CD4-positive, CD25-positive, alpha-beta regulatory T cell (primary cell): ENCODE measurements around the gene SMIM41. TPM values are rescaled to one million over a fixed set of nuclear protein-coding genes. Genes with fewer than 3 reads are reported as not detected.

Experiments
- ATAC-seq, 2 donors: fragments of 150-1000 bp; cut with Tn5 transposase; one replicate each; pipeline ENCODE4 v1.10.0; 2021; ENCODE audit warnings: low read depth in 2 of 2, moderate number of reproducible peaks in 2 of 2, moderate library complexity in 1 of 2
- DNase-seq, 3 donors: peaks; one replicate each; pipeline versions ENCODE4 v3.0.0 to v3.0.0-alpha.2; 2012 to 2022; ENCODE audit warnings: mixed read lengths in 1 of 3
- H3K27ac ChIP-seq: one replicate; pipeline ENCODE4 v1.7.0; 2013; ENCODE audit warnings: mild to moderate bottlenecking, low read length; ENCODE audit not compliant: insufficient read depth, poor library complexity, severe bottlenecking
- H3K27me3 ChIP-seq: one replicate; pipeline ENCODE4 v1.7.0; 2013; ENCODE audit warnings: low read length; ENCODE audit not compliant: control insufficient read depth, insufficient read depth
- H3K36me3 ChIP-seq: one replicate; pipeline ENCODE4 v1.7.0; 2013; ENCODE audit warnings: mild to moderate bottlenecking, low read length, moderate library complexity; ENCODE audit not compliant: control insufficient read depth, insufficient read depth
- H3K4me1 ChIP-seq: 2 replicates; pipeline ENCODE4 v1.7.0; 2013; ENCODE audit warnings: mild to moderate bottlenecking, low read length; ENCODE audit not compliant: insufficient read depth, control insufficient read depth, poor library complexity, severe bottlenecking
- H3K4me3 ChIP-seq: one replicate; pipeline ENCODE4 v1.7.0; 2013; ENCODE audit warnings: low read depth, mild to moderate bottlenecking, low read length, moderate library complexity
- H3K9me3 ChIP-seq, 2 experiments: 1 replicate in 1 of 2; 2 replicates in 1 of 2; pipeline ENCODE4 v1.7.0; 2013; ENCODE audit warnings: low read length in 2 of 2, mild to moderate bottlenecking in 1 of 2, moderate library complexity in 1 of 2; ENCODE audit not compliant: control insufficient read depth in 2 of 2
- H3K27ac Mint-ChIP-seq, 3 donors: one replicate each; pipeline ENCODE4 v1.8.0; 2020 to 2022; ENCODE audit warnings: mild to moderate bottlenecking in 3 of 3, mixed read lengths in 3 of 3, moderate library complexity in 2 of 3
- H3K27me3 Mint-ChIP-seq: one replicate; pipeline ENCODE4 v1.8.0; 2022; ENCODE audit warnings: mild to moderate bottlenecking, mixed read lengths
- H3K36me3 Mint-ChIP-seq: one replicate; pipeline ENCODE4 v1.8.0; 2020; ENCODE audit warnings: mixed read lengths
- H3K4me1 Mint-ChIP-seq, 4 donors: one replicate each; pipeline ENCODE4 v1.8.0; 2020 to 2022; ENCODE audit warnings: mixed read lengths in 4 of 4, mild to moderate bottlenecking in 1 of 4
- H3K4me3 Mint-ChIP-seq, 4 donors: one replicate each; pipeline ENCODE4 v1.8.0; 2020 to 2022; ENCODE audit warnings: mild to moderate bottlenecking in 4 of 4, mixed read lengths in 4 of 4, moderate library complexity in 3 of 4
- H3K9me3 Mint-ChIP-seq, 7 donors: one replicate each; pipeline ENCODE4 v1.8.0; 2020 to 2022; ENCODE audit warnings: mixed read lengths in 7 of 7, mild to moderate bottlenecking in 3 of 7, moderate library complexity in 2 of 7
- polyA plus RNA-seq, 4 donors: library from polyadenylated mRNA; unstranded; fragments of 300-500 nt; fragmentation: Illumina TruSeq; gene quantifications; one replicate each; pipeline ENCODE4 v1.2.3, GENCODE V29; 2021
- total RNA-seq: library from RNA; stranded (reverse); gene quantifications from one replicate; pipeline ENCODE4 v1.2.3, GENCODE V29; 2022

Gene SMIM41
- total and polyA plus RNA-seq, 5 donors from 2014 or later: 0.54 TPM; not detected in 4

DNA sequence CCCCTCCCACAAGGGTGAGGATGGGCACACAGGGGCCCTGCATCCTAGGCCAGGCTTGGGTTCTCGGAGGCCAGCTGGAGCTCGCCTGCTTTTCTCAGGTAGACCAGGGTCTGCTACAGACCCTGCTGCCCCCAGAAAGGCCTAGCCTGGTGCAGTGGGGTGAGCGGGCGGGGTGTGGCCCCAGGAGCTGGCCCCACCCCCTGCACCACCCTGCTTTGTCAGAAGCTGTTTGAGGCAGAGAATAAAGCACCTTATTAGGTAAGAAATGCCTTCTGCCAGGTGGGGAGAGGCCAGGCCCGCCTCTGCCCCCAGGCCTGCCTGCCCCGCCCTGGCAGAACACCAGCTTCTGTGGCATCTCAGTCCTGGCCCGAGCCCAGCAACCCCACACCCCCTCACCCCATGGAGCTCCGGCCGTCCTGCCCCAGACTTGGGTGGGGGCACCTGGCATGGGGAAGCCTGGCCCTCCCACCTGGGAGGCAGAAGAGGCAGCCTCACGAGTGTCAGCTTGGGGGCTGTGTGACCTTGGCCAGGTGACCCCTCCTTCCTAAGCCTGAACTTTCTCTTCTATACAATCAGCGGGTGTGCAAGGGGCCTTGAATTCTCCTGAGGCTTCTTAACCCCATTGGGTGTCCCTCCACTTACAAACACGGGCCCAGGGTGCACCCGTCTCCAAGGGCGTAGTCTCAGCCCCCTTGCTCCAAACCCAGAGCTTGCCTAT is 69.1 kb downstream of the SMIM41 start:
- no peak overlapping the region for H3K27ac ChIP-seq
- no peak for ATAC-seq
- Mint-ChIP-seq H3K36me3 (no peaks in the 10 kb centered on the region), H3K4me1 (peaks cover 0 to 10% (median 6%) of the 10 kb centered on the region in 4 donors), H3K9me3 (peaks cover 0 to 3% (median 0%) of the 10 kb centered on the region in 7 donors), H3K27me3 (peaks cover 10% of the 10 kb centered on the region), H3K4me3 (no peak overlapping the region), H3K27ac (no peak overlapping the region)
- no peaks in the 10 kb centered on the region for H3K9me3 ChIP-seq
- H3K4me3 ChIP-seq: no peak overlapping the region
- no peaks in the 10 kb centered on the region for H3K27me3 ChIP-seq
- H3K36me3 ChIP-seq: no peaks in the 10 kb centered on the region
- peaks cover 8% of the 10 kb centered on the region for H3K4me1 ChIP-seq
- no peak for DNase-seq

DNA sequence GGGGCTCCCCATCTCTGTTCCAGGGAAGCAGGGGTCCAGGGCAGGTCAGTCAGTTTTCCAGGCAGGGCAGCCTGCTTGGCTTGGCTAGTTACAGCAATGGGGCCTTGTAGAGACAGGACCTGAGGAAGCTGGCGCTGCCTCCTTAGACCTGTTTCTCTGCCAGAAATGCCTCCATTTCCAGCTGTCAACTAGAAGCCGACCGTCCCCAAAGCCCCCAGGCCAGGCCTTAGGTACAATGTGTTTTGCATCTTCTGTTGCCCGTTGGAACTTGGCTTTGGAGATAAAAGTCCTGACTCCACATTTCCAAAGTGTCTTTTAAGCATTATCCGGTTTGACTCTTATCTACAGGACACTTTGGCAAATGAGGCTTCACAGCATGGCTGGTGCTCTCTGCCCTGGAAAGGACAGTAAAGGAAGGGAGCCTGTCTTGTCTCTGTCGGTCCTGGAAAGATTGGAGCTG is 69.7 kb downstream of the SMIM41 start:
- peaks cover 10% of the 10 kb centered on the region for H3K27me3 Mint-ChIP-seq
- DNase-seq (no peak), ATAC-seq (no peak)
- H3K9me3 ChIP-seq: no peaks in the 10 kb centered on the region
- H3K36me3 Mint-ChIP-seq: no peaks in the 10 kb centered on the region
- H3K27ac ChIP-seq: no peak overlapping the region
- H3K4me3 ChIP-seq: no peak overlapping the region
- no peaks in the 10 kb centered on the region for H3K36me3 ChIP-seq
- H3K4me1 ChIP-seq: peaks cover 8% of the 10 kb centered on the region
- no peak overlapping the region for H3K27ac Mint-ChIP-seq
- H3K27me3 ChIP-seq: no peaks in the 10 kb centered on the region
- H3K4me3 Mint-ChIP-seq: no peak overlapping the region
- H3K9me3 Mint-ChIP-seq: peaks cover 0 to 3% (median 0%) of the 10 kb centered on the region in 7 donors
- peaks cover 0 to 13% (median 6%) of the 10 kb centered on the region in 4 donors for H3K4me1 Mint-ChIP-seq

DNA sequence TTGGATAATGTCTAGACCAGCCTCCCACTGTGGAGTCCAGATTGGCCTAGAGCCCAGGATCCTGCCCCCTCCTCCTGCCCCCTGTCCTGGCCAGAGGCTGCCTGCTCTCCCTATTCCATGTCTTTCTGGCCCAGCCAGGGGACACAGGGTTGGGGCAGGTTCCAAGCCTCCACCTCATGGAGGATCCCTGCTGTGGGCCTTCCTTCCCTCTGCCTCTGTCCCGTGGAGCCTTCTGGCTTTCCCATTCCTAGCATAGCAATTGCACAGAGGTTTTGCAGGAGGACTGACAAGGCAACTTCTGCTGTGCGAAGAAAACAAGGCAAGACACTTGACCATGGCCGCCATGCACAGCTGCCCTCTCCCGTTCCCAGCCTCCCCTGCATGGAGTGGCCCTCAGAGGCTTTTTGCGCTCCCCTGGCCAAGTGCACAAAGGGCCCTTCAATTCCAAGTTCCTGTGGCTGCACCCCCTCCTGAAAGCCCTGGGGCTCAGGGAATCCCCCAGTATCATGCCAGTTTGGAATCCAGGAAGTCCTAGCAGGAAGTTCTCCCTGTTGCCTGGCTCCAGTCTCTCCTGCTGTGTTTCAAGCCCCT is 70.2 kb downstream of the SMIM41 start:
- H3K4me3 Mint-ChIP-seq: no peak overlapping the region
- H3K9me3 Mint-ChIP-seq: peaks cover 0 to 3% (median 0%) of the 10 kb centered on the region in 7 donors
- H3K27ac Mint-ChIP-seq: no peak overlapping the region
- peaks cover 0 to 17% (median 6%) of the 10 kb centered on the region in 4 donors for H3K4me1 Mint-ChIP-seq
- no peaks in the 10 kb centered on the region for H3K36me3 ChIP-seq
- H3K4me1 ChIP-seq: peaks cover 8% of the 10 kb centered on the region
- H3K27me3 ChIP-seq: no peaks in the 10 kb centered on the region
- no peaks in the 10 kb centered on the region for H3K36me3 Mint-ChIP-seq
- DNase-seq (no peak), ATAC-seq (no peak)
- H3K9me3 ChIP-seq: no peaks in the 10 kb centered on the region
- no peak overlapping the region for H3K4me3 ChIP-seq
- H3K27ac ChIP-seq: no peak overlapping the region
- H3K27me3 Mint-ChIP-seq: peaks cover 10% of the 10 kb centered on the region

DNA sequence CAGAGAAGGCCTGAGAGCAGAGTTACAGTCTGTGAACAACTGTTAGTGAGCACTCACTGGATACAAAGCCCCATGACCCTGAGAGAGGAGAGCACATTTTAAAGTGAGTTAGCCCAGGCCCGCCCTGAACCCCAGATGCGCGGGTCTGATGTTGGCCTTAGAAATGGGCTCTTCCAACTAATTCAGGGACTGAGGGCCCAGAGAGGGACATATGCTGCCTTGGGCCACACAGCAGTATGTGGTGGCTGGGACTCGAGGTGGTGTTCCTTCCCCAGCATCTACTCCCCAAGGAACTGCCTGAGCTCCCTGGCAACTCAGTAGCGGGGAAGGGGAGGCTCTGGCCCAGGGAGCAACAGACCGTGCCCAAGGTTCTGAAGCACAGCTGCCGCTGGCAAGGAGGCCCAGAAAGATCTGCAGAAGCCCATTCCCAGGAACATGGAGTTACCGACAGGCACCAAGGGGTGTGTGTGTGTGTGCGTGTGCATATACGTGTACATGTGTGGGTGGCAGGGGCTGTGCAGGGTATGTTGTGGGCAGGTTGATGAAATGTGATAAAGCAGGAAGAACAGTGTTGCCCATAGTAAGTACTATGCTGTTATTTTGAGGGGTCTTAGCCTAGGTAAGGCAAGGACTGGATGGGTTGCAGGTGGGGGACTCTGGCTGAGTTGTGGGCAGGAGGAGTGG is 71.8 kb downstream of the SMIM41 start:
- ATAC-seq: no peak
- no peaks in the 10 kb centered on the region for H3K36me3 Mint-ChIP-seq
- peak overlapping the region in 3 of 4 donors; percentile 56 to 80 (median 73) for H3K4me3 Mint-ChIP-seq
- peaks cover 10% of the 10 kb centered on the region for H3K27me3 Mint-ChIP-seq
- H3K27ac Mint-ChIP-seq: peak overlapping the region; percentile 67 to 83 (median 73)
- no peak for DNase-seq
- H3K4me1 ChIP-seq: peaks cover 23% of the 10 kb centered on the region
- no peak overlapping the region for H3K4me3 ChIP-seq
- H3K4me1 Mint-ChIP-seq: peaks cover 6 to 32% (median 18%) of the 10 kb centered on the region in 4 donors
- H3K36me3 ChIP-seq: no peaks in the 10 kb centered on the region
- no peak overlapping the region for H3K27ac ChIP-seq
- H3K27me3 ChIP-seq: no peaks in the 10 kb centered on the region
- no peaks in the 10 kb centered on the region for H3K9me3 ChIP-seq
- H3K9me3 Mint-ChIP-seq: no peaks in the 10 kb centered on the region

DNA sequence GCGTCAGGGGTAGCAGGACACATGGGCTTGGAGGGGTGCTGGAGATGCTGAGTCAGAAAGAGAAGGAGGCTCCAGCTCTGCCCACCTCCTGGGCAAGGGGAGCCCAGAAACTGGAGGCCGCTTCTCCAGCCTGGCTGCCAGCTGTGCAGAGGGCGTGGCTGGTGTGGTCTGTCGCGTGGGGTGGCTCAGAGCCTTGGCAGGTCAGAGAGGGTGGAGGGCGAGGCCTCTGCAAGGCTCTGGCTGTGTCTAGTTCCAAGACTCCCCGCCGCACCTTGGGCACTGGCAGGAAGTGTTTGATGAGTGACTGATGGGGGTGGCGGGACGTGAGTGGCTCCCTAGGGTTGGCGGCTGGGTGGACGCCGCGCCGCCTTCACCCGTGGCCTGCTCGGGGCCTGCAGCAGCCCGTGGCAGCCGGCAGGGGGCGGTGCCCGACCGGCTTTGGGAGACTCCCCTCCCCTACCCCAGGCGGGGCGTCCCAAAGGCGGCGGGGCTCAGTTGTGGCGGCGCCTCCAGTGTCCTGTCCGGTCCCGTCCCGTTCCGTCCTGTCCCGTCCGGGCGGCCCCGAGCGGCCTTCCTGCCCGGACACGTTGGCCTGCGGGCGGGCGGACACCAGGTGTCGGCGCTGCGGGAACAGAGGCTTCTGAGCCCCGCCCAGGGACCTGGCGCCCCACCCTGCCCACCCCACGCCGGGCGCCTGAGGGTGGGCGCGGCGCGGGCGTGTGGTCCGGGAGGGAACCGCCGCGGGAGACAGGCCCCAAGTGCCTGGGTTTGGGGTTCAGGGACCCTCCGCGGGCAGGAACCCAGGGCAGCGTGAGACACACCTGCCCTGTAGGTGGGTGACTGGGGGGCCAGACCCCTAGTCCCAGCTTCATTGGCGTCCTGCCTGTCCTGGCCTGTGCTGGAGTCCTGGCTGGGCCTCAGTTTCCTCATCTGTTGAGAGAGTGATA is 72.6 kb downstream of the SMIM41 start:
- H3K27ac Mint-ChIP-seq: peak overlapping the region in 2 of 3 donors; percentile 73 to 83
- H3K9me3 ChIP-seq: no peaks in the 10 kb centered on the region
- H3K27ac ChIP-seq: no peak overlapping the region
- H3K4me3 Mint-ChIP-seq: peak overlapping the region in 3 of 4 donors; percentile 56 to 80 (median 73)
- peak; percentile 48 to 73 (median 61) for DNase-seq
- H3K9me3 Mint-ChIP-seq: no peaks in the 10 kb centered on the region
- no peaks in the 10 kb centered on the region for H3K36me3 Mint-ChIP-seq
- H3K4me1 Mint-ChIP-seq: peaks cover 6 to 40% (median 19%) of the 10 kb centered on the region in 4 donors
- H3K36me3 ChIP-seq: no peaks in the 10 kb centered on the region
- H3K4me3 ChIP-seq: no peak overlapping the region
- H3K4me1 ChIP-seq: peaks cover 28% of the 10 kb centered on the region
- H3K27me3 Mint-ChIP-seq: peaks cover 10% of the 10 kb centered on the region
- peak; percentile 66 to 69 for ATAC-seq
- H3K27me3 ChIP-seq: no peaks in the 10 kb centered on the region

DNA sequence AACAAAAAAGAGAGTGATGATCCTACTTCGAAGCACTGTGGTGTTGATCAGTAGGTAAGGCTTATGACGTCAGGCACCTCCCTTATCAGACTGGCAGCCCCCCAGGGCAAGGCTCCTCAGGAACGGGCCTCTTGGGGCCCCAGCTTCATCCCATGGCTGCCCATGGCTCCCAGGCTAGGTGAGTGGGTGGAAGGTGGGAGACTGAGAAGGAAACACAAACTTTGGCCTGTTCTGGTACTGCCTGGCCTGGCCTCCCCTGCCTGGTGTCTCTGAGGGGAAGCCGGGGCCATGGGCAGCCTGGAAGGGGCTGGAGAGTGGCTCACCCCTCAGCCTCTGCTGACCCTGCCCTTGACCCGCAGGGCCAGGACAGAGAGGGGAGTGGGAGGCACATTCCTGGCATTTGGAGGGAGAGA is 73.4 kb downstream of the SMIM41 start:
- no peak for DNase-seq
- H3K4me1 Mint-ChIP-seq: peaks cover 6 to 40% (median 19%) of the 10 kb centered on the region in 4 donors
- no peaks in the 10 kb centered on the region for H3K36me3 Mint-ChIP-seq
- peaks cover 28% of the 10 kb centered on the region for H3K4me1 ChIP-seq
- ATAC-seq: no peak
- H3K27ac ChIP-seq: no peak overlapping the region
- H3K27ac Mint-ChIP-seq: no peak overlapping the region
- H3K4me3 ChIP-seq: no peak overlapping the region
- no peaks in the 10 kb centered on the region for H3K36me3 ChIP-seq
- no peaks in the 10 kb centered on the region for H3K27me3 ChIP-seq
- peaks cover 10% of the 10 kb centered on the region for H3K27me3 Mint-ChIP-seq
- H3K9me3 Mint-ChIP-seq: no peaks in the 10 kb centered on the region
- no peaks in the 10 kb centered on the region for H3K9me3 ChIP-seq
- peak overlapping the region in 1 of 4 donors; percentile 13 for H3K4me3 Mint-ChIP-seq
